IPS-20b (cell line): Measurements from ENCODE around the gene BRCA1.
"Not testable (repeated sequence)": the region's sequence is repeated elsewhere in the genome, so short reads cannot be mapped to it uniquely, and the experiment has no call there.

Source experiments
- H3K27ac ChIP-seq: one replicate; pipeline ENCODE4 v1.5.1; 2013; ENCODE audit warnings: low read length
- H3K27me3 ChIP-seq: 2 replicates; pipeline ENCODE4 v1.6.1; 2013; ENCODE audit warnings: mild to moderate bottlenecking, low read length, inconsistent platforms; ENCODE audit not compliant: insufficient read depth
- H3K36me3 ChIP-seq: 2 replicates; pipeline ENCODE4 v1.6.1; 2013; ENCODE audit warnings: low read depth, mild to moderate bottlenecking, inconsistent platforms, low read length, moderate library complexity; ENCODE audit not compliant: insufficient read depth
- H3K4me1 ChIP-seq: 2 replicates; pipeline ENCODE4 v1.6.1; 2013; ENCODE audit warnings: mild to moderate bottlenecking, control low read depth, inconsistent platforms, low read length, moderate library complexity; ENCODE audit not compliant: insufficient read depth
- H3K4me3 ChIP-seq: 2 replicates; pipeline ENCODE4 v1.5.1; 2013; ENCODE audit warnings: mild to moderate bottlenecking, low read length, inconsistent platforms
- H3K9ac ChIP-seq: 2 replicates; pipeline ENCODE4 v1.6.1; 2013; ENCODE audit warnings: low read depth, mild to moderate bottlenecking, inconsistent platforms, low read length, moderate library complexity
- H3K9me3 ChIP-seq: 2 replicates; pipeline ENCODE4 v1.6.1; 2013; ENCODE audit warnings: mild to moderate bottlenecking, low read depth, low read length, inconsistent platforms; ENCODE audit not compliant: insufficient read depth

The BRCA1 gene

GRCh38 chr17:43127333-43127876, 2.2 kb upstream of the BRCA1 start:
- not testable (repeated sequence) for H3K9ac ChIP-seq, H3K4me3 ChIP-seq, H3K9me3 ChIP-seq, H3K27me3 ChIP-seq, H3K4me1 ChIP-seq, H3K27ac ChIP-seq
- peaks cover 27% of the 10 kb centered on the region for H3K36me3 ChIP-seq

DNA sequence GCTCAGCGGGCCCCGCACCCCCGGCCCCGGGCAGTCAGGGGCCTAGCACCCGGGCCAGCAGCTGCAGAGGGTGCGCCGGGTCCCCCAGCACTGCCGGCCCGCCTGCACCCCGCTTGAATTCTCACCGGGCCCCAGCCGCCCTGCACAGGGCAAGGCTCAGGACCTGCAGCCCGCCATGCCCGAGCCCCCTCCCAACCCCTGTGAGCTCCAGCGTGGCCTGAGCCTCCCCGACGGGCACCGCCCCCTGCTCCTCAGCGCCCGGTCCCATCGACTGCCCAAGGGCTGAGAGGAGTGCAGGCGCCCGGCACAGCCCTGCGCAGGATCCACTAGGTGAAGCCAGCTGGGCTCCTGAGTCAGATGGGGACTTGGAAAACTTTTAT, 1.7 kb upstream of the BRCA1 start:
- peaks cover 30% of the 10 kb centered on the region for H3K36me3 ChIP-seq
- no peak overlapping the region for H3K27ac ChIP-seq
- H3K9ac ChIP-seq, result no peak overlapping the region
- H3K27me3 ChIP-seq, result no peaks in the 10 kb centered on the region
- no peak overlapping the region for H3K4me3 ChIP-seq
- H3K9me3 ChIP-seq, result no peaks in the 10 kb centered on the region
- H3K4me1 ChIP-seq, result no peaks in the 10 kb centered on the region

DNA sequence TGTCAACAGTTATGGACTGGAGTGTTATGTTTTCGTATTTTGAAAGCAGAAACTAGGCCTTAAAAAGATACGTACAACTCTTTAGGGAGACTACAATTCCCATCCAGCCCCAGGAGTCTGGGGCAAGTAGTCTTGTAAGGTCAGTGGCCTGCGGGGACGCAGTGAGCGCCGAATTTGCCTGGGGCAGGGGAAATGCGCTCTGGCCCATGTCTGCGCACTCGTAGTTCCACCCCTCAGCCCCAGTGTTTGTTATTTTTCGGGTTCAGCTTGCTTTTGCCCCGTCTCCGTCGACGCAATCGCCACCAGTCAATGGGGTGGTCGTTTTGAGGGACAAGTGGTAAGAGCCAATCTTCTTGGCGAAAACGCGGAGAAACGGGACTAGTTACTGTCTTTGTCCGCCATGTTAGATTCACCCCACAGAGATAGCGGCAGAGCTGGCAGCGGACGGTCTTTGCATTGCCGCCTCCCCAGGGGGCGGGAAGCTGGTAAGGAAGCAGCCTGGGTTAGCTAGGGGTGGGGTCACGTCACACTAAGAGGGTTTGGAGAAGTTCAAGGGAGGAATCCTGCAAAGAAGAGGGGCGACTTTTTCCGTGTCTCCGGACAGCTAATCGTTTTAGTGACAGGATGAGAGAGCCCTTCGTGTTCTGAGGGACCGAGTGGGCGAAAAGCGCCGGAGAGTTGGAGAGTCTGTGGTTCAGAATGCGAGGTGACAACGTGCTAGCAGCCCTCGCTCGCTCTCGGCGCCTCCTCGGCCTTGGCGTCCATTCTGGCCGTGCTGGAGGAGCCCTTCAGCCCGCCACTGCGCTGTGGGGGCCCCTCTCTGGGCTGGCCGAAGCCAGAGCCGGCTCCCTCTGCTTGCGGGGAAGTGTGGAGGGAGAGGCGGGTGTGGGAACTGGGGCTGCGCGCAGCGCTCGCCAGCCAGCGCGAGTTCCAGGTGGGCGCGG, 1.1 kb upstream of the BRCA1 start:
- H3K27ac ChIP-seq, result peak overlapping the region; percentile 50
- H3K4me1 ChIP-seq, result no peaks in the 10 kb centered on the region
- no peaks in the 10 kb centered on the region for H3K27me3 ChIP-seq
- peak overlapping the region; percentile 93 for H3K9ac ChIP-seq
- no peaks in the 10 kb centered on the region for H3K9me3 ChIP-seq
- H3K36me3 ChIP-seq, result peaks cover 34% of the 10 kb centered on the region
- peak overlapping the region; percentile 98 for H3K4me3 ChIP-seq

GRCh38 chr17:43118679-43119615, 6.2 kb downstream of the BRCA1 start:
- H3K27me3 ChIP-seq, result no peaks in the 10 kb centered on the region
- H3K36me3 ChIP-seq, result 0 out of 2 replicates have a peak, but pooled peaks cover 14% of the 10 kb centered on the region
- no peak overlapping the region for H3K27ac ChIP-seq
- no peaks in the 10 kb centered on the region for H3K4me1 ChIP-seq
- H3K9me3 ChIP-seq, result no peaks in the 10 kb centered on the region
- no peak overlapping the region for H3K4me3 ChIP-seq
- no peak overlapping the region for H3K9ac ChIP-seq

DNA sequence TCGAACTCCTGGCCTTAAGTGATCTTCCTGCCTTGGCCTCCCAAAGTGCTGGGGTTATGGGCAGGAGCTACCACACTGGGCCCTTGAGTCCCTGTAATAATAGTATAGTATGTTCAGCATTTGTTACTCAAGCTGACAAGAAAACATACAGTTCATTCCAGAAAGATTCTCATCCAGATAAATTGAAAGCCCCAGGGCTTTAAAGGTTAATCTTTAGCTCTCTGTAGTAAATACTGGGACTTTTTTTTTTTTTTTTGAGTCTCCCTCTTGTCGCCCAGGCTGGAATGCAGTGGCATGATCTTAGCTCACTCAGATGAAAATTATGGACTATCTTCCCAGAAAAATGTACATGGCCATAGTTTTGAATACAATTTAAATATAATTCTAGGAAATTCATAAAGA, 11.0 kb downstream of the BRCA1 start:
- H3K27me3 ChIP-seq, result no peaks in the 10 kb centered on the region
- no peaks in the 10 kb centered on the region for H3K4me1 ChIP-seq
- H3K9me3 ChIP-seq, result no peaks in the 10 kb centered on the region
- peaks cover 5% of the 10 kb centered on the region; the same call in 1 of the 2 replicates for H3K36me3 ChIP-seq
- H3K4me3 ChIP-seq, result no peak overlapping the region
- H3K9ac ChIP-seq, result no peak overlapping the region
- H3K27ac ChIP-seq, result no peak overlapping the region

- no peak overlapping the region for H3K27ac ChIP-seq
- H3K4me3 ChIP-seq, result no peak overlapping the region
- H3K9ac ChIP-seq, result no peak overlapping the region
- no peaks in the 10 kb centered on the region for H3K4me1 ChIP-seq
- H3K27me3 ChIP-seq, result no peaks in the 10 kb centered on the region
- no peaks in the 10 kb centered on the region for H3K9me3 ChIP-seq
- H3K36me3 ChIP-seq, result peaks cover 46% of the 10 kb centered on the region
Observed at GRCh38 chr17:43106552-43106951, 18.6 kb downstream of the BRCA1 start.

DNA sequence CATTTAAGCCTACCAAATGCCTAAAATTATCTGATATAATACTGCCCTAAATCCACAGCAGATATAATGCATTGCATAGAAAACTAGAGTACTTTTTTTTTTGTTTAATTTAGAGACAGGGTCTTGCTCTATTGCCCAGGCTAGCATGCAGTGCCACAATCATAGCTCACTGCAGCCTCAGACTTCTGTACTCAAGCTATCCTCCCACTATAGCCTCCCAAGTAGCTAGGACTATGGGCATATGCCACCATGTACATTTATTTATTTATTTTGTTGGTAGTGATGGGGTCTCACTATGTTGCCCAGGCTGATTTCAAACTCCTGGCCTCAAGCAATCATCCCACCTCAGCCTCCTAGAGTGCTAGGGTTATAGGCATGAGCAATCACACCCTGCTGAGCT, 20.0 kb downstream of the BRCA1 start:
- Histone ChIP-seq H3K4me3 (no peak overlapping the region), H3K36me3 (peaks cover 43% of the 10 kb centered on the region), H3K27me3 (no peaks in the 10 kb centered on the region), H3K9ac (no peak overlapping the region), H3K9me3 (no peaks in the 10 kb centered on the region), H3K4me1 (no peaks in the 10 kb centered on the region), H3K27ac (no peak overlapping the region)

DNA sequence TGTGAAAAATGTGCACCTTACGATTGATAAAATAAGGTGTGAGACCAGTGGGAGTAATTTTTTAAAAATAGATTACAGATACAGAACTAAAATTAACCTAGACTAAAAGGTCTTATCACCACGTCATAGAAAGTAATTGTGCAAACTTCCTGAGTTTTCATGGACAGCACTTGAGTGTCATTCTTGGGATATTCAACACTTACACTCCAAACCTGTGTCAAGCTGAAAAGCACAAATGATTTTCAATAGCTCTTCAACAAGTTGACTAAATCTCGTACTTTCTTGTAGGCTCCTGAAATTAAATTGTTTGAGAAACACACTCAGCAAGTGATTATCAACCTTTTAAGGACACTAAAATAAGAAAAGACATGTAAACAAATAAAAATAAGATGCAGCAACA, 20.5 kb downstream of the BRCA1 start:
- Histone ChIP-seq H3K27ac (no peak overlapping the region), H3K9ac (no peak overlapping the region), H3K27me3 (no peaks in the 10 kb centered on the region), H3K36me3 (peaks cover 46% of the 10 kb centered on the region), H3K9me3 (no peaks in the 10 kb centered on the region), H3K4me1 (no peaks in the 10 kb centered on the region), H3K4me3 (no peak overlapping the region)

DNA sequence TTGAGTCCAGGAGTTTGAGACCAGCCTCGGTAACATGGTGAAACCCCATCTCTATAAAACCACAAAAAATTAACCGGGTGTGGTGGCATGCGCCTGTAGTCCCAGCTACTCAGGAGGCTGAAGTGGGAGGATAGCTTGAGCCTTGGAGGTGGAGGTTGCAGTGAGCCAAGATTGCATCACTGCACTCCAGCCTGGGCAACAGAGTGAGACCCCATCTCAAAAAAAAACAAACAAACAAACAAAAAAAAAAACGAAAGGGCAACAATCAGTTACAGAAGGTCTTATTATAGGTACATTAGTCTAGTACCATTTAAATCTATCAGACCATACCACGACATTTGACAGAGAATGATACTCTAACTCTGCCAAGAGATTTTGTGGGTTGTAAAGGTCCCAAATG, 29.8 kb downstream of the BRCA1 start:
- not testable (repeated sequence) for H3K9ac ChIP-seq, H3K9me3 ChIP-seq, H3K4me1 ChIP-seq

GRCh38 chr17:43094129-43094835, 30.9 kb downstream of the BRCA1 start:
- no peaks in the 10 kb centered on the region for H3K27me3 ChIP-seq
- H3K9me3 ChIP-seq, result no peaks in the 10 kb centered on the region
- no peak overlapping the region for H3K27ac ChIP-seq
- no peaks in the 10 kb centered on the region for H3K4me1 ChIP-seq
- H3K9ac ChIP-seq, result no peak overlapping the region
- H3K36me3 ChIP-seq, result peaks cover 68% of the 10 kb centered on the region
- H3K4me3 ChIP-seq, result no peak overlapping the region

More for the DNA sequence above, 29.8 kb downstream of the BRCA1 start:
- not testable (repeated sequence) for H3K27me3 ChIP-seq, H3K4me3 ChIP-seq, H3K27ac ChIP-seq
- peaks cover 72% of the 10 kb centered on the region for H3K36me3 ChIP-seq

- H3K4me3 ChIP-seq, result no peak overlapping the region
- H3K9ac ChIP-seq, result no peak overlapping the region
- no peaks in the 10 kb centered on the region for H3K27me3 ChIP-seq
- H3K27ac ChIP-seq, result no peak overlapping the region
- peaks cover 78% of the 10 kb centered on the region for H3K36me3 ChIP-seq
- no peaks in the 10 kb centered on the region for H3K9me3 ChIP-seq
- H3K4me1 ChIP-seq, result no peaks in the 10 kb centered on the region
Observed at GRCh38 chr17:43092901-43093300, 32.3 kb downstream of the BRCA1 start.
